GM18909 (cell line): ENCODE results near the gene DYNC1I1.
"Not testable (repeated sequence)": the region's sequence is repeated elsewhere in the genome, so short reads cannot be mapped to it uniquely, and the experiment has no call there.

Experiments
- ATAC-seq: cut with Tn5 transposase; IDR thresholded peaks from one replicate; pipeline ENCODE4 v1.9.1; 2021; ENCODE audit warnings: mild to moderate bottlenecking; ENCODE audit not compliant: unreplicated experiment, poor library complexity

The DYNC1I1 gene

GRCh38 chr7:95901006-95901405 is 128.7 kb downstream of the DYNC1I1 start:
- ATAC-seq = no peak

- ATAC-seq = no peak
Measured at GRCh38 chr7:95904099-95904498, 131.7 kb downstream of the DYNC1I1 start.

GRCh38 chr7:95905167-95905566 is 132.8 kb downstream of the DYNC1I1 start:
- ATAC-seq = no peak

GRCh38 chr7:95906851-95907250 is 134.5 kb downstream of the DYNC1I1 start:
- no peak for ATAC-seq

- ATAC-seq = no peak
Measured at GRCh38 chr7:95907337-95907736, 135.0 kb downstream of the DYNC1I1 start.

- ATAC-seq = no peak
Measured at GRCh38 chr7:95908499-95908898, 136.1 kb downstream of the DYNC1I1 start.

- ATAC-seq = no peak
Measured at GRCh38 chr7:95910341-95910740, 138.0 kb downstream of the DYNC1I1 start.

- ATAC-seq = no peak
Measured at GRCh38 chr7:95915731-95916130, 143.4 kb downstream of the DYNC1I1 start.

- peak; percentile 57 for ATAC-seq
Measured at GRCh38 chr7:95916573-95917297, 144.4 kb downstream of the DYNC1I1 start.

- ATAC-seq = no peak
Measured at GRCh38 chr7:95917634-95918033, 145.3 kb downstream of the DYNC1I1 start.

GRCh38 chr7:95919556-95919955 is 147.2 kb downstream of the DYNC1I1 start:
- ATAC-seq = no peak

- ATAC-seq = no peak
Measured at GRCh38 chr7:95921543-95921942, 149.2 kb downstream of the DYNC1I1 start.

GRCh38 chr7:95922191-95922590 is 149.8 kb downstream of the DYNC1I1 start:
- no peak for ATAC-seq

- ATAC-seq = no peak
Measured at GRCh38 chr7:95925236-95925635, 152.9 kb downstream of the DYNC1I1 start.

GRCh38 chr7:95925971-95926370 is 153.6 kb downstream of the DYNC1I1 start:
- ATAC-seq = no peak

- no peak for ATAC-seq
Measured at GRCh38 chr7:95927756-95928155, 155.4 kb downstream of the DYNC1I1 start.

GRCh38 chr7:95929710-95930280 is 157.4 kb downstream of the DYNC1I1 start:
- no peak for ATAC-seq

- no peak for ATAC-seq
Measured at GRCh38 chr7:95931460-95932232, 159.3 kb downstream of the DYNC1I1 start.

GRCh38 chr7:95933618-95934017 is 161.3 kb downstream of the DYNC1I1 start:
- no peak for ATAC-seq

- ATAC-seq = not testable (repeated sequence)
Measured at GRCh38 chr7:95944867-95945266, 172.5 kb downstream of the DYNC1I1 start.

- no peak for ATAC-seq
Measured at GRCh38 chr7:95950698-95951097, 178.3 kb downstream of the DYNC1I1 start.
